HCT116 (cell line): ENCODE data around the gene KRTAP10-10. TPM values are rescaled to one million over a fixed set of nuclear protein-coding genes. Genes with fewer than 3 reads are reported as not detected.

Experiments used
- ATAC-seq: fragments of 200-7000 bp; cut with Tn5 transposase; 2 replicates; pipeline ENCODE4 v1.9.1; 2020; ENCODE audit warnings: mild to moderate bottlenecking, moderate library complexity
- BruUV-seq: library from RNA; stranded (reverse); fragments of 400-500 nt; replicated peaks from 2 replicates; lab custom pipeline; 2021; lab: Mats Ljungman, UMichigan
- CTCF ChIA-PET: fragments of 300-600 bp; sonication (Branson Sonifier 250); formaldehyde crosslinking; loops from one replicate; lab custom pipeline; 2021; ENCODE audit warnings: antibody characterized with exemption; lab: Charles Lee
- POLR2A ChIA-PET: fragments of 300-600, 350-600 bp; sonication (Branson Sonifier 250); formaldehyde crosslinking; loops from one replicate; lab custom pipeline; 2021; ENCODE audit warnings: antibody characterized with exemption; lab: Charles Lee
- RAD21 ChIA-PET, 2 experiments: fragments of 300-600 bp; sonication (Branson Sonifier 250); formaldehyde crosslinking; loops; one replicate each; lab custom pipeline; 2023; ENCODE audit warnings: low total read pairs in 2 of 2; ENCODE audit not compliant: uncharacterized antibody in 2 of 2, unreplicated experiment in 2 of 2, low non-redundant PET in 1 of 2; lab: Charles Lee
- DNase-seq: peaks from one replicate; pipeline ENCODE4 v3.0.0-alpha.2; 2010; ENCODE audit warnings: low read depth, low spot score
- H2AFZ ChIP-seq: fragments of 200-600 bp; shearing (Covaris generic), sonication (generic); 2 replicates; pipeline ENCODE4 v1.6.1; 2017; ENCODE audit warnings: low read depth, mixed run types, mixed read lengths, antibody characterized with exemption, low read length; ENCODE audit not compliant: poor library complexity, severe bottlenecking
- H3K27ac ChIP-seq: 2 replicates; pipeline ENCODE4 v1.5.1; 2012; ENCODE audit warnings: low read depth, low read length
- H3K27me3 ChIP-seq: fragments of 200-600 bp; sonication (generic); 2 replicates; pipeline ENCODE4 v1.6.1; 2016; ENCODE audit warnings: mixed run types, low read length, mixed read lengths; ENCODE audit not compliant: insufficient read depth
- H3K36me3 ChIP-seq, 2 experiments: fragments of 200-500 bp in 1 of 2; fragments of 200-600 bp in 1 of 2; sonication (Bioruptor generic) in 1 of 2; sonication (generic) in 1 of 2; 2 replicates each; pipeline versions ENCODE4 v1.5.1 to v1.6.1; 2014 to 2016; ENCODE audit warnings: low read length in 2 of 2, inconsistent platforms in 1 of 2, mixed read lengths in 1 of 2, mixed run types in 1 of 2; ENCODE audit not compliant: insufficient read depth in 2 of 2, control insufficient read depth in 1 of 2
- H3K4me1 ChIP-seq, 2 experiments: fragments of 200-600 bp in 1 of 2; sonication (generic) in 1 of 2; 2 replicates each; pipeline versions ENCODE4 v1.5.1 to v1.6.1; 2012 to 2017; ENCODE audit warnings: low read length in 2 of 2, inconsistent platforms in 1 of 2, mild to moderate bottlenecking in 1 of 2, mixed read lengths in 1 of 2, mixed run types in 1 of 2, moderate library complexity in 1 of 2; ENCODE audit not compliant: insufficient read depth in 2 of 2, control insufficient read depth in 1 of 2
- H3K4me2 ChIP-seq: fragments of 200-600 bp; sonication (generic); 2 replicates; pipeline ENCODE4 v1.6.1; 2017; ENCODE audit warnings: mixed run types, low read length, mixed read lengths
- H3K4me3 ChIP-seq, 2 experiments: fragments of 200-600 bp in 1 of 2; sonication (generic) in 1 of 2; replicated peaks in 1 of 2; 2 replicates each; pipeline ENCODE4 v1.5.1; 2011 to 2016; ENCODE audit warnings: low read length in 2 of 2, control low read depth in 1 of 2, low read depth in 1 of 2, mild to moderate bottlenecking in 1 of 2, mixed read lengths in 1 of 2, mixed run types in 1 of 2
- H3K79me2 ChIP-seq: fragments of 200-600 bp; sonication (generic); 2 replicates; pipeline ENCODE4 v1.6.1; 2017; ENCODE audit warnings: mild to moderate bottlenecking, mixed run types, low read length, moderate library complexity, mixed read lengths; ENCODE audit not compliant: insufficient read depth
- H3K9ac ChIP-seq: fragments of 200-600 bp; sonication (generic); 2 replicates; pipeline ENCODE4 v1.6.1; 2016; ENCODE audit warnings: low read length, mixed read lengths
- H3K9me2 ChIP-seq: fragments of 200-600 bp; sonication (generic), shearing (Covaris generic); 2 replicates; pipeline ENCODE4 v1.6.1; 2017; ENCODE audit warnings: mixed run types, mild to moderate bottlenecking, moderate library complexity; ENCODE audit not compliant: insufficient read depth
- H3K9me3 ChIP-seq, 2 experiments: fragments of 200-500 bp in 1 of 2; fragments of 200-600 bp in 1 of 2; sonication (Bioruptor generic) in 1 of 2; sonication (generic) in 1 of 2; 2 replicates each; pipeline ENCODE4 v1.6.1; 2014 to 2017; ENCODE audit warnings: low read length in 2 of 2, mixed read lengths in 2 of 2, inconsistent platforms in 1 of 2, low read depth in 1 of 2, mild to moderate bottlenecking in 1 of 2, mixed run types in 1 of 2, moderate library complexity in 1 of 2; ENCODE audit not compliant: control insufficient read depth in 1 of 2, insufficient read depth in 1 of 2
- H4K20me1 ChIP-seq: fragments of 200-600 bp; sonication (generic), shearing (Covaris generic); 2 replicates; pipeline ENCODE4 v1.6.1; 2017; ENCODE audit warnings: mixed run types, mild to moderate bottlenecking, moderate library complexity; ENCODE audit not compliant: insufficient read depth
- CEBPB ChIP-seq: IDR thresholded peaks from 2 replicates; pipeline ENCODE4 v1.6.1; 2012; ENCODE audit warnings: low read depth
- EGR1 ChIP-seq: IDR thresholded peaks from 2 replicates; pipeline ENCODE4 v1.6.1; 2012; ENCODE audit warnings: low read depth
- ELF1 ChIP-seq: IDR thresholded peaks from 2 replicates; pipeline ENCODE4 v1.6.1; 2012; ENCODE audit warnings: low read depth, borderline replicate concordance
- FOSL1 ChIP-seq: IDR thresholded peaks from 2 replicates; pipeline ENCODE4 v1.6.1; 2012; ENCODE audit warnings: low read depth
- POLR2A ChIP-seq: IDR thresholded peaks from 2 replicates; pipeline ENCODE4 v1.7.0; 2011; ENCODE audit warnings: borderline replicate concordance; ENCODE audit not compliant: insufficient read depth, insufficient read length; ENCODE audit errors: extremely low read depth
- POLR2AphosphoS5 ChIP-seq: IDR thresholded peaks from 2 replicates; pipeline ENCODE4 v1.6.1; 2011; ENCODE audit warnings: mild to moderate bottlenecking, low read depth, low read length, moderate library complexity
- RAD21 ChIP-seq: IDR thresholded peaks from 2 replicates; pipeline ENCODE4 v1.6.1; 2012; ENCODE audit warnings: low read depth, mild to moderate bottlenecking
- SIN3A ChIP-seq: IDR thresholded peaks from 2 replicates; pipeline ENCODE4 v1.6.1; 2012; ENCODE audit warnings: low read depth
- SP1 ChIP-seq: IDR thresholded peaks from 2 replicates; pipeline ENCODE4 v1.6.1; 2012; ENCODE audit warnings: low read depth
- YY1 ChIP-seq: IDR thresholded peaks from 2 replicates; pipeline ENCODE4 v1.6.1; 2011; ENCODE audit warnings: low read length, low read depth, moderate library complexity, mild to moderate bottlenecking; ENCODE audit not compliant: insufficient replicate concordance; ENCODE audit errors: extremely low read depth
- ZFX ChIP-seq: fragments of 450-650 bp; IDR thresholded peaks from 2 replicates; pipeline ENCODE4 v1.6.1; 2017
- ZNF274 ChIP-seq: fragments of 200-500 bp; sonication (Bioruptor generic); IDR thresholded peaks from 2 replicates; pipeline ENCODE4 v1.6.1; 2014; ENCODE audit warnings: mild to moderate bottlenecking, low read depth, low read length, inconsistent platforms
- intact Hi-C: fragments of 100-400 bp; cut with micrococcal nuclease; formaldehyde crosslinking; loops from 2 replicates; pipeline ENCODE4 v1.10.0; 2022
- total RNA-seq: library from RNA; stranded (reverse); gene quantifications from one replicate; pipeline ENCODE4 v1.2.1, GENCODE V29; 2021; ENCODE audit not compliant: unreplicated experiment
- TF ChIP-seq, protein P1 (sequence below), 3 experiments: fragments of 200-600 bp in 1 of 3; sonication (generic) in 1 of 3; IDR thresholded peaks in 2 of 3; conservative IDR thresholded peaks in 1 of 3; 2 replicates each; pipeline ENCODE4 v1.5.1; 2012 to 2017; ENCODE audit warnings: low read depth in 2 of 3, low read length in 2 of 3, antibody characterized with exemption in 1 of 3, borderline replicate concordance in 1 of 3, control low read depth in 1 of 3, mild to moderate bottlenecking in 1 of 3, mixed read lengths in 1 of 3, mixed run types in 1 of 3, moderate library complexity in 1 of 3; ENCODE audit not compliant: insufficient read depth in 1 of 3
- TF ChIP-seq, protein P2 (sequence below): IDR thresholded peaks from 2 replicates; pipeline ENCODE4 v1.6.1; 2012

KRTAP10-10 gene
- total RNA-seq, 1 experiment from 2014 or later = not detected

DNA sequence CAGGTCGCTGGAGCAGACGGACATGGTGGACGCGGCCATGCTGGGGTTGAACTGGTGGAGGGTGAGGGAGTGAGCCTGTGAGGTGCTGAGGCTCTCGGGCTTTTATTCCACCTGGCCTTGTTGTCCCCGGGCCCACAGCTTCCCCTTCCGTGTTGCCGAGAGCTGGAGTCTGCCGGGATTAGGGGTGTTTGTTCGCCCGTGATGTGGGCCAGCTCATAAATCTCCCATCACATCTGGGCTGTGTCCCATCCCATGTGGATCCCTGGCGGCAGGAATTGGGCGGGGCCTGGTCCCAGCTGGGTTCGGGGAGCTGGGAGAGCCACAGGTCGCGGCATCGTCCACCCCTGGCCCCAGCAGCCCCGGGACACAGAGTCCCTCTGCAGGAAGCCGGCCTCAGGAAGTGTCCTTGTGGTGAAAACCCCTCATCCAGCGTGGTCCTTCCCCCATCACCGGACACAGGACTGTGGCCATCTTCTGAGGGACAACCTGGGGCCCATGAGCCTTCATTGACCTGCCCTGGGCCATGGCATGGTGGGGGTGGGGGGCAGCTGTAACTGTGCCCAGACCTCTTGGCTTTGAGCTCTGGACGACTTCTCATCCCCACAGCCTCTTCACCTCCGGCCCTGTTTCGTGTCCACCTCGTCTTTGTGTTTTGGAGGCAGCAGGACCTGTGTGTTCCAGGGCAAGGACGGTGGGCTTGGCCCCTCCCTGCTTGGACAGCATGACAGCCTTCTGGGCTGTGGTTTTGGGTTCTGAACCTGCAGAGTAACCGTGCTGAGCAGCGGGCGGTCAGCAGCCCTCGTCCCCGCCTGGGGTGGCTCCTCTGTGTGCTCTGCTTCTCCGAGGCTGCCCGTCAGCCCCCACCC, 44.5 kb upstream of the KRTAP10-10 start, which contains the start of gene KRTAP10-6:
Gene KRTAP10-6, minus strand, starts transcription at position 60 of the 866 bp plus-strand sequence. Its CDS starts 21 bp downstream, at position 39.
- no peak for TF ChIP-seq CEBPB
- no peaks in the 10 kb centered on the region for H3K27me3 ChIP-seq
- H2AFZ ChIP-seq = no peak within 1 kb of the TSS
- no peak for DNase-seq
- H4K20me1 ChIP-seq = no peaks in the 10 kb centered on the region
- no peak within 1 kb of the TSS for H3K4me2 ChIP-seq
- intact Hi-C loops = no loop called here
- no TSS peak for BruUV-seq
- no peak within 1 kb of the TSS for H3K4me3 ChIP-seq
- no peaks in the 10 kb centered on the region for H3K79me2 ChIP-seq
- ATAC-seq = no peak
- CTCF ChIA-PET = no interaction called here
- H3K36me3 ChIP-seq = no peaks in the 10 kb centered on the region
- H3K9me3 ChIP-seq = no peaks in the 10 kb centered on the region
- H3K27ac ChIP-seq = no peak within 1 kb of the TSS
- RAD21 ChIA-PET = no interaction called here
- POLR2A ChIA-PET = no interaction called here
- H3K9me2 ChIP-seq = no peaks in the 10 kb centered on the region
- no peaks in the 10 kb centered on the region; a peak in 1 of 4 replicates for H3K4me1 ChIP-seq
- H3K9ac ChIP-seq = no peak within 1 kb of the TSS

DNA sequence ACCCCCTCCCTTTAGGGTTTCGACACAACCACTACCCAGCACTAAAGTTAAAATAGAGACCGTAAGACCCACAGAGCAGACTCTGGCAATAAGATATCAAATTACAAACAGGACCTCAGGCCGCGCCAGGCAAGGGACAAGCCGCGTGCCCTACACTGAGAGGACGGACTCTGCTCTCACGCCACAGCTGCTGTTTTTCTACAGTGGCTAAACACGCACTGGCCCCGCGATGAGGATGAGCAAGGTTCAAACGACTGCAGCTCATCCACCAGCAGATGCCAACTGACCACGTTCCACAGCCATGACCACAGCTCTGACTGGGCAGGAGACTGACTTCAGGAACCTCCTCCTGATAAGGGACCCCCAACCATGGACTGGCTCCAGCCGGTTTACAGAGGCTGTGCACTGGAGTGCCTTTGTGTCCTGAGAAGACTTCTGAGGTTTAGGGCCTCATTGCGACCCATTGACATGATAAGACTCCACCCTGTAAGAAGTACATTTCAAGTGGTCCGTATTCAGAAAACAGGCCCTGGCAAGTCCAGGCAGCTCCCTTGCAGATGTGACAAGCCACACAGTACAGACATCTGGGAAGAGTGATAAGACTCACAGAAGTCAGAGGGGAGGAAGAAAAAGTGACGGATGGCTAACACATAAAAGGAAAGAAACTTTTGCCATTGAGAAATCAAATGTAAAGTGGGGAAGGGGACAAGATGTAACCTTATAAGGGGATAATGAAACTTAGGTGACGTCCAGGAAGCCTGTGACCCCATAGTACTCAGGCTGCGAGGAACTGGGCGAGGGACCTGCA, 43.4 kb upstream of the KRTAP10-10 start:
- H3K4me2 ChIP-seq = no peak overlapping the region
- RAD21 ChIA-PET = no interaction called here
- BruUV-seq = no TSS peak
- peaks cover 0 to 3% of the 10 kb centered on the region in 2 experiments; a peak in 1 of 4 replicates for H3K4me1 ChIP-seq
- H3K9me3 ChIP-seq = no peaks in the 10 kb centered on the region
- POLR2A ChIA-PET = no interaction called here
- no peak overlapping the region for H3K27ac ChIP-seq
- no peak overlapping the region for H3K4me3 ChIP-seq
- DNase-seq = no peak
- intact Hi-C loops = no loop called here
- no peaks in the 10 kb centered on the region for H3K36me3 ChIP-seq
- no peaks in the 10 kb centered on the region for H3K27me3 ChIP-seq
- ATAC-seq = no peak
- H3K79me2 ChIP-seq = no peaks in the 10 kb centered on the region
- no peak overlapping the region for H2AFZ ChIP-seq
- H3K9ac ChIP-seq = no peak overlapping the region
- no peaks in the 10 kb centered on the region for H3K9me2 ChIP-seq
- H4K20me1 ChIP-seq = no peaks in the 10 kb centered on the region
- CTCF ChIA-PET = no interaction called here
- TF ChIP-seq, protein P1, sequence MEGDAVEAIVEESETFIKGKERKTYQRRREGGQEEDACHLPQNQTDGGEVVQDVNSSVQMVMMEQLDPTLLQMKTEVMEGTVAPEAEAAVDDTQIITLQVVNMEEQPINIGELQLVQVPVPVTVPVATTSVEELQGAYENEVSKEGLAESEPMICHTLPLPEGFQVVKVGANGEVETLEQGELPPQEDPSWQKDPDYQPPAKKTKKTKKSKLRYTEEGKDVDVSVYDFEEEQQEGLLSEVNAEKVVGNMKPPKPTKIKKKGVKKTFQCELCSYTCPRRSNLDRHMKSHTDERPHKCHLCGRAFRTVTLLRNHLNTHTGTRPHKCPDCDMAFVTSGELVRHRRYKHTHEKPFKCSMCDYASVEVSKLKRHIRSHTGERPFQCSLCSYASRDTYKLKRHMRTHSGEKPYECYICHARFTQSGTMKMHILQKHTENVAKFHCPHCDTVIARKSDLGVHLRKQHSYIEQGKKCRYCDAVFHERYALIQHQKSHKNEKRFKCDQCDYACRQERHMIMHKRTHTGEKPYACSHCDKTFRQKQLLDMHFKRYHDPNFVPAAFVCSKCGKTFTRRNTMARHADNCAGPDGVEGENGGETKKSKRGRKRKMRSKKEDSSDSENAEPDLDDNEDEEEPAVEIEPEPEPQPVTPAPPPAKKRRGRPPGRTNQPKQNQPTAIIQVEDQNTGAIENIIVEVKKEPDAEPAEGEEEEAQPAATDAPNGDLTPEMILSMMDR (IDR thresholded peaks at IDR 0.05 in 2 of 3, conservative IDR thresholded peaks at IDR 0.05 in 1 of 3; ENCODE audit: borderline replicate concordance in 1 of 3, insufficient read depth in 1 of 3, low read depth in 2 of 3, low read length in 2 of 3) = no peak
- TF ChIP-seq EGR1 = no peak
- no peak for TF ChIP-seq ZNF274
- no peak for TF ChIP-seq CEBPB
- TF ChIP-seq SP1 = no peak
- no peak for TF ChIP-seq ZFX
- no peak for TF ChIP-seq RAD21
- TF ChIP-seq FOSL1 = no peak
- TF ChIP-seq YY1 = no peak
- TF ChIP-seq POLR2AphosphoS5 = no peak
- TF ChIP-seq, protein P2, sequence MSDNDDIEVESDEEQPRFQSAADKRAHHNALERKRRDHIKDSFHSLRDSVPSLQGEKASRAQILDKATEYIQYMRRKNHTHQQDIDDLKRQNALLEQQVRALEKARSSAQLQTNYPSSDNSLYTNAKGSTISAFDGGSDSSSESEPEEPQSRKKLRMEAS = no peak
- TF ChIP-seq POLR2A = no peak
- no peak for TF ChIP-seq ELF1
- TF ChIP-seq SIN3A = no peak
